ENCODE results near the gene ALG2. TPM values are rescaled to one million over a fixed set of nuclear protein-coding genes. Genes with fewer than 3 reads are reported as not detected.

Gene ALG2
- total RNA-seq, 1 donor from 2014 or later = 12.2 TPM

DNA sequence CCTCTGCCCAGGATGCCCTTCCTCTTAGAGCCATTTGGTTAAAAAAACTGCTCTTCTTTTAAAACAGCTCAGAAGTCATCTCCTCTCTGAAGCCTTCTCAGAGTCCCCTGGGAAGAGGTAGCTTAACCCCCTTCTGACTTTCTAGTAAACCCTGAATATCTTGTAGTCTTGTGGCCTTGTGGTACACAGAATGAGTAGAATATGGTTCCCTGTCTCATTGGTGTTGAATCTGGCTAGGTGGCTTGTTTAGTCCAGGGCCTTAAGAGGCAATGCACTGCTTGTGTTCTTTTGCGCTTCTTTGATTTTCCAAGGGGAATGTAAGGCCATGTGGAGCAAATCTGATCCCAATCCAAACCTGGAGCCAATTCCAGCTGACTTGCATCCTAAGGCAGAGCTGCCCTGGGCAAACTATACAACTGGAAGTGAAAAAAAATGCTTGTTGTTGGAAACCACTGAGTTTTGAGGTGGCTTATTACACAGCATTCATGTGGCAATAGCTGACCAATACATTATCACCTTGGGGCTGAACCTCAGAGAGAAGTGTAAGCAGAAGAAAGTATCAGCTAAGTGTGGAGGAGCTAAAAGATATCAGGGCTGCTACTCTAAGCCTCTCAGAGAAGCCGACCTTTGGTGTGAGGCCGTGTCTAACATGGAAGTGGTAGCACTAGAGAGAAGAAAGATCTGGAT is 31.0 kb downstream of the ALG2 start:
- ATAC-seq = no peak

- ATAC-seq = no peak
Measured at GRCh38 chr9:99189887-99190596, 31.7 kb downstream of the ALG2 start.

GRCh38 chr9:99189186-99189585 is 32.6 kb downstream of the ALG2 start:
- ATAC-seq = no peak

DNA sequence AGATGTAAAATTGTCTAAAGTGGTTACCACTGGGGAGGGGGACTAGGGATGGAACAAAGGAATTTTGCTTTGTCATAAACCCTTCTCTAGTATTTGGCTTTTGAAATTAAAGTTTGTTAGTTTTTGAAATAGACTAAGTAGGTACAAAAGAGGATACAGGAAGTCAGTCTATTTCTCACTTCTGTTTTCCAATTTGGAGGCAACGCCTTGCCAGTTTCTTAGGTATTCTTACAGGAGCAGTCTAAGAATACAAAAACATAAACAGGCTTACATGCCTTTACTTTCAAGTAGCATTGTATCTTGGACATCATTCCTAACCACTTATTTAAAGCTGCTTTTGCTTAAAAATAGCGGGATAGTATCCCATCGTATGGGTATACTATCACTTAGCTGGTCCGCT is 34.4 kb downstream of the ALG2 start:
- no peak for ATAC-seq

DNA sequence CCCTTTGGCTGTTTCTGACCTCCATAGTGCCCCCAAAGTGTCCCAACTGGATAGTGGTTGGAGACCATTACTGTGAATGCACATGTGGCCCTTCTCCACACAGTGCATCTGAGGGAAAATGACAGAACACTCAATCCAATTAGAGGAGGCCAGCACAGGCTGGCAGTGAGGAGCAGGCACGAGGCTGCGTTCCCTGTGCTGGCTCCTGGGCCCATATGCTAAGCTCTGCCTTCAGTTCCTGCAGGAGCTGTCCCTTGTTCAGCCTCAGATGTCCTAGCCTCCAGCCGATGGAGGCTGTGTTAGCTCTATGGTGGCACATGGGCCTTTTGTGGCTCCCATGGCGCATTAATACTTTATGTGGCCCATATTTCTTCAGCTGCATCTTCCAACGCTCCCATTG is 35.8 kb downstream of the ALG2 start:
- no peak for ATAC-seq

DNA sequence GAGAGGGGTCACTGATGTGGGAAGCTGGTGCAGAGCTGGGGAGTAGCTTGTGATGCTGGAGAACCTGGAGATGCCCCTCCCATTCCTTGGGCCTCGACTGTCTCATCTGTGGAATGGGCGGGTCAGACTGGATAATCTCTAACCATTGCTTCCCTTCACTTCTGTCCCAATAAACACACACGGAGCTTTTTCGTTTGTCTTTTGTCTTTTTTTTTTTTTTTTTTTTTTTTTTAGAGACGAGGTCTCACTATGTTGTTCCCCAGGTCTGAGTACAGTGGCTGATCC is 36.5 kb downstream of the ALG2 start:
- no peak for ATAC-seq

- peak; percentile 91 for ATAC-seq
Measured at GRCh38 chr9:99184475-99185347, 37.0 kb downstream of the ALG2 start.

DNA sequence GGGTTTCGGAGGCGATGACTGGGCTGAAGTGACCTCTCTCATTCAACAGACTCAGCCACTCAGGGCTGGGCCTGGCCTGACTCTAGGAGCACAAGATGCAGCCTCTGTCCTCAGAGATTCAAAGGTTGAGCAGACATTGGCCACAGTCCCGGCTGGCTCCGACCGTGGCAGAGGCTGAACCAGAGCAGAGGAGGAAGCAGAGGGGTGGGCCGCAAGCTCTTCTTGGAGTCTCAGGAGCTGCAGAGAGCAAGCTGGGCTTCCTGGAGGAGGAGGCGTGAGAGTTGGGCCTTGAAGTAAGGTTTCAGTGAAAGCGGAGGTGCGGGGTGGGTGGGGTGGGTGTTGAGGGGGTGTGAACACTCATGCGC is 37.6 kb downstream of the ALG2 start:
- ATAC-seq = no peak

- ATAC-seq = no peak
Measured at GRCh38 chr9:99183616-99184015, 38.1 kb downstream of the ALG2 start.

GRCh38 chr9:99182356-99182755 is 39.4 kb downstream of the ALG2 start:
- no peak for ATAC-seq

DNA sequence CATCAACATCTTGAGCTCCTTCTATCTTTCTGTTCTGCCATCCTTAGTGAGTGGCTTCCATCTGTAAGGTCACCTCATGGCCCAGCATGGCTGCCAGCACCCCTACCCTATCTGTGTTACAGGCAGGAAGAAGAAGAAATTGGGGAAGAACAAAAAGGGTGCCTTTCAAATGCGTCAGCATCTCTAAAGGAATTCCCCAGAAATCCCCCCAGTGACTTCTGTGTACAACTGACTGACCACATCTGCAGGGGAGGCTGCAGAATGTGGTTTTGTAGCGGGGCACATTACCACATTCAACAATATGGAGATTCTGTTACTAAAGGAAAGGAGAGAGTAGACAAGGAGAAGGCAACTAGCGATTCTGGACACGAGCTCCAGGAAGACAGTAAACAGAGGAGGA is 40.1 kb downstream of the ALG2 start:
- no peak for ATAC-seq

DNA sequence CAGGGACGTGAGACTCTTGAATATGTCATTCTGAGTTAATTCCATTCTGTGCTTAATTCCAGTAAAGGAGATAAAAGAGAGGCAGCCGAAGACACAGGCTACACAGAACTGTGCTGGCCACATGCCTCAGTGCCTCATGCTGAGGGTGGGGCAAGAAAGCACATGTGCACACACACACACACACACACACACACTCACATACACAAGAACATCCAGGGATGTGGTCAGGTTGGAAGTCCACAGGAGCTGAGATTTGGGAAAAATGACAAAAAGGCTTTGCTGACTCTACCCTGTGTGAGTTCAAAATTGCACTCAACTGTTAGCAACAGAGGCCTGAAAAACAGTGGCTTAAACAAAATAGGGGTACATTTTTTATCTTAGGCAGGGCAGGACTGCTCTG is 40.5 kb downstream of the ALG2 start:
- no peak for ATAC-seq

DNA sequence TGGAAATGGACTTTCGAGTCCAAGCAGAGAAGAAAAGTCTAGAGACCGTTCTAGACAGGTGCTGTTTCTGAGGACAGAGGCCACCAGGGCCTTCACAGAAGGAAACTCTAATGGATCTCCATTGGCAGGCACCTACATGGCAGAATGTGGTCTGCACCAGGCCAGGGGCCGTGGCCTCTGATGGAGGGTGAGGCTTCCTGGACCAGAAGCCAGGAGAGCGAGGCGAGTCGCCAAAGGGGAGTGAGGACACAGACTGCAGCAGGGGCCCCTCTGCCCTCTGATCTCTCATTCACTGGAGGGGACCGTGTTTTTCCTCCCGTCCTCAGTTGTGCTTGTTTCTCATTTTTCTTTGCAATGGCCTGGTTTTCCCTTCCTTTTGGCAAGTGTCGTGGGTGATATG is 41.1 kb downstream of the ALG2 start:
- ATAC-seq = no peak

DNA sequence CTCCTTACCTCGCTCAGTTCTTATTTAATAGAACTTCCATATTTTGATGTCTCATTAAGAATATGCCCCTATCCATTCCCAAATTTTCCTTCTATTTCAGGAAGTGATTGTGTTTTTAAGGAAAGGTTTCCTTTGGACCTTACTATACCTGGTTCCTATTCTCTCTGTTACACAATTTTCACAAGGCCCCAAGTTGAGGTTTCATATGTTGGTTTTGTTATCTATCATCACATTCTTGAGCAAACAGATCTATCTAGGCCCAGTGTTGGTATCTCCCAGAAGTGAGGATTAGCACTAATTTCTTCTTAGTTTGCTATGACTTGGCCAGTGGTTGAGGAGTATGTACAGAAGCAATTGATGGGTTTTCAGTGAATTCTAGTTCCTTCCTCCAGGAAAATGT is 41.5 kb downstream of the ALG2 start:
- ATAC-seq = no peak

DNA sequence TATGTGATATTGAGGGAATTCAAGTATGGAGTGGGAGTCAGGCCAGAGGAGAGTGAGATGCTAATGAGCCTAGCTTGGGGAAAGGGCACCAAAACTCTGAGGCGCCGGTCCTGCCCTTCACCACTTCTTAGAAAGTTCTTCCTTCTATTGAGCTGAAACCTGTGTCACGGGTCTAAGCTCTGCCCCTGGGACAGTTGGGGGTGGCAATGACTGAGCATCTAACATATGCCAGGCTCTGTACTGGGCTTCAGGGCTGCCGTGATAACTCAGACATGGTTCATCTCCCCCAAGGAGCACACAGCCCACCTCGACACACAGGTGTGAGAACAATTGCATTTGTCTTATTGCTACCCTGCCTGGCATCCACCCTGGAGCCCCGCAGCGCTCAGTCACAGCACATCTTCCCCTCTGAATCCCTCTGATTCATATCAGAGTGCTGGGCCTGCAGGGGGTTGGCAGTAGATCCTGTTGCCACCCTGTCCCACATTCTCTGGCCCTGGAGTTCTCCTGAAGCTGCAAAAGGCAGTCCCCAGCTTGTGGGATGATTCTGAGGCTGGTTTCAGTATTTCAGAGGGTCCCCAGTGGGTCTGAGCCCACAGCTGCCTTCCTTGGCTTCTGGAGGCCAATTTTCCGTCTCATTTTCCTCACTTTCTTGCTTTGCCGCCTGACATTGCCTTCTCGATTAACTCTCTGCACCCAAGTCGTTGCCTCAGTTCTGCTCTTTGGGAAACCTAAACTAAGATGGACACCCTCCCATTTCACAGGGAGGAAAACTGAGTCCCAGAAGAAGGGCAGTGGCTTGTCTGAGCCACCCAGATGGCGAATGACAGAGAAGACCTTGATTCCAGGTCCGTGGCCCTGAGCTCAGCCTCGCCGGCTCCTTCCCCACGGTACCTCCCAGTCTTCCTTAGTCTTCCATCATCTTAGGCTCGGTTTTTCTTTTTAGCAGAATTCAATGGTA is 42.5 kb downstream of the ALG2 start:
- ATAC-seq = no peak

DNA sequence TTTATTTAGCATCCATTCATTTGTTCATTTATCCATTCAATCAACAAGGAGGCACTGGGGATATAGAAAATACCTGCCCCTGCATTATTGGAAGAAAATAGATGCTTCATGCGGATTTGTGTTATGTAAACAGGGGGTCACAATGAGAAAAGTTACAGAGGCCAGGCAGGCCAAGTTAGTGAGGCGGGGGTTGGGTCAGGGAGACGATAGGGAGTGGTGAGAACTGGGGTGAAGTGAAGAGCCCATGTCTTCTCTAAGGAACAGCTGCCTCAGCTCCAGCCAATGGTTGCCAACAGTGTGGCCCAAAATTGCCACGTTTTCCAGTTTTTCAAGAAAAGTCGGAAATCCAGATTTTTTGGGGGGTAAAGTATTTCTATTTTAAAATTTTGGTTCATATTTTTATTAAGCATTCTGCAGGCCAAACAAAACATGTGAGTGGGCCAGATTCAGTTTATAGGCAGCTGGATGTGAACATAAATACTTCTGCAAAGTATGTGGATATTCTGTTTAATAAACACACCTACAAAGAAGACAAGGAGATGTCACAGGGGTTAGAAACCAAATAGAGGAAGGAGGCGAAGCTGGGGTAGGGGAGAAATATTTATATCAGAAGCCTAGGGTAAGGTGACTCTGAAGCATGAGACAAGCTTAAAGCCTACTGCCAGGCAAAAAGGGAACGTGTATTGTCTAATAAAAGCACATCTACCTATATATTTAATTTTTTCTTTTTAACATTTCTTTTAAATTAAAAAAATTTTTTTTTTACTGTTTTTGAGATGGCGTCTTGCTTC is 44.0 kb downstream of the ALG2 start:
- no peak for ATAC-seq

DNA sequence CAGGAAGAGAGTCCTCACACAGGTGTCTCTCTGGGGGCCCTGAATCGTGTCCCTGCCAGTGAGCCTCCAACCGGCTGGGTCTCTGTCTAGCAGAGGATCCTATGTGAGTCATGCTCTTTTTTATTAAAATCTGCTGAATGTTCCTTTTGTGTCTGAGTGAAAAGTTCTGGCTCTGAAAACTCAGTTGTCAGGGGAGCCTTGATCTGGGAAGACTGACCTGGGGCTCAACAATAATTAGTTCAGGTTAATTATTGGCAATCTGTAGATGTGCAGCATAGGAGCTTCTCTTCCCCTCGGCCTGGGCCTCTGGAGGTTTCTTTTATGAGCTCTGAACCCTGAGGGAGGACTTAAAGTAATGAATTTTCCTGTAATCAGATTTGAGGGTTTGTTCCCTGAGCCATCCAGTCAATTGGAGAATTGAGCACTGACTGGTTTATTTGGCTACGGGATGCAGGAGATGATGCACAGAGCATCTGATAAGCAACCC is 45.2 kb downstream of the ALG2 start:
- ATAC-seq = no peak

GRCh38 chr9:99173570-99174504 is 47.9 kb downstream of the ALG2 start:
- no peak for ATAC-seq

GRCh38 chr9:99172124-99173091 is 49.3 kb downstream of the ALG2 start:
- no peak for ATAC-seq
